ENCODE data around the gene SLC16A11. TPM values are rescaled to one million over a fixed set of nuclear protein-coding genes. Genes with fewer than 3 reads are reported as not detected.

The SLC16A11 gene
- total RNA-seq, 1 donor from 2014 or later = 0.54 TPM

DNA sequence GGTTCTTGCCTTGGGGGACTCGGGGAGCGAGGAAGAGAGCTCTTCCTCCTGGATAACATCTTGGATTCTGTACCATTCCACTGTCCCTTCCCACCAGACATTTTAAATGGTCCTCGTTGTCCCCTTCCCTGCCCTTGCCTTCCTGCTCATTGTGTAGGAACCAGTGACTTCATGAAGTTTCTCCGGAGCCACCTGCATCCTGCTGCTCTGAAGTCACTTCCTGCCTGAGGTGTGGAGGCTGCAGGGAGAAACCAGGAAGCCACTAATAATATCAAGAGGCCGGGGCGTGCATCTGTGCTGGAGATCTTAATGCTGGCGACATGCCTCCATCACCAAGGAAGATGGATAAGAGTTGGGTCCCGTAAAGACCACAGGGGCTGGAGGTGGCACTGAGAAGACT, 14.2 kb downstream of the SLC16A11 start:
- DNase-seq = no peak
- Mint-ChIP-seq H3K4me1 (ENCODE audit: low read depth, unreplicated experiment) (no peaks in the 10 kb centered on the region), H3K27ac (ENCODE audit: unreplicated experiment) (no peak overlapping the region), H3K27me3 (ENCODE audit: unreplicated experiment) (no peaks in the 10 kb centered on the region), H3K36me3 (ENCODE audit: unreplicated experiment) (no peaks in the 10 kb centered on the region), H3K4me3 (ENCODE audit: unreplicated experiment) (no peak overlapping the region), H3K9me3 (ENCODE audit: unreplicated experiment) (no peaks in the 10 kb centered on the region)
- no peak for TF ChIP-seq CTCF (IDR thresholded peaks at IDR 0.05; ENCODE audit: partially characterized antibody, unreplicated experiment)

GRCh38 chr17:7029096-7029495, 14.8 kb downstream of the SLC16A11 start:
- H3K4me1 Mint-ChIP-seq (ENCODE audit: low read depth, unreplicated experiment) = no peaks in the 10 kb centered on the region
- H3K27ac Mint-ChIP-seq (ENCODE audit: unreplicated experiment) = no peak overlapping the region
- H3K4me3 Mint-ChIP-seq (ENCODE audit: unreplicated experiment) = no peak overlapping the region
- DNase-seq = no peak
- peaks cover 2% of the 10 kb centered on the region for H3K27me3 Mint-ChIP-seq (ENCODE audit: unreplicated experiment)
- no peaks in the 10 kb centered on the region for H3K36me3 Mint-ChIP-seq (ENCODE audit: unreplicated experiment)
- no peaks in the 10 kb centered on the region for H3K9me3 Mint-ChIP-seq (ENCODE audit: unreplicated experiment)
- TF ChIP-seq CTCF (IDR thresholded peaks at IDR 0.05; ENCODE audit: partially characterized antibody, unreplicated experiment) = no peak

GRCh38 chr17:7027335-7027734, 16.6 kb downstream of the SLC16A11 start:
- no peak for TF ChIP-seq CTCF (IDR thresholded peaks at IDR 0.05; ENCODE audit: partially characterized antibody, unreplicated experiment)
- DNase-seq = no peak
- H3K27me3 Mint-ChIP-seq (ENCODE audit: unreplicated experiment) = peaks cover 13% of the 10 kb centered on the region
- H3K4me3 Mint-ChIP-seq (ENCODE audit: unreplicated experiment) = no peak overlapping the region
- H3K36me3 Mint-ChIP-seq (ENCODE audit: unreplicated experiment) = no peaks in the 10 kb centered on the region
- peaks cover 6% of the 10 kb centered on the region for H3K9me3 Mint-ChIP-seq (ENCODE audit: unreplicated experiment)
- H3K27ac Mint-ChIP-seq (ENCODE audit: unreplicated experiment) = no peak overlapping the region
- no peaks in the 10 kb centered on the region for H3K4me1 Mint-ChIP-seq (ENCODE audit: low read depth, unreplicated experiment)

GRCh38 chr17:7026471-7027115, 17.3 kb downstream of the SLC16A11 start:
- Mint-ChIP-seq H3K27me3 (ENCODE audit: unreplicated experiment) (peaks cover 13% of the 10 kb centered on the region), H3K4me1 (ENCODE audit: low read depth, unreplicated experiment) (no peaks in the 10 kb centered on the region), H3K27ac (ENCODE audit: unreplicated experiment) (no peak overlapping the region), H3K4me3 (ENCODE audit: unreplicated experiment) (no peak overlapping the region), H3K9me3 (ENCODE audit: unreplicated experiment) (peaks cover 6% of the 10 kb centered on the region), H3K36me3 (ENCODE audit: unreplicated experiment) (no peaks in the 10 kb centered on the region)
- no peak for DNase-seq
- TF ChIP-seq CTCF (IDR thresholded peaks at IDR 0.05; ENCODE audit: partially characterized antibody, unreplicated experiment) = no peak

- no peaks in the 10 kb centered on the region for H3K36me3 Mint-ChIP-seq (ENCODE audit: unreplicated experiment)
- H3K27me3 Mint-ChIP-seq (ENCODE audit: unreplicated experiment) = peaks cover 13% of the 10 kb centered on the region
- H3K4me1 Mint-ChIP-seq (ENCODE audit: low read depth, unreplicated experiment) = no peaks in the 10 kb centered on the region
- DNase-seq = no peak
- peaks cover 6% of the 10 kb centered on the region for H3K9me3 Mint-ChIP-seq (ENCODE audit: unreplicated experiment)
- TF ChIP-seq CTCF (IDR thresholded peaks at IDR 0.05; ENCODE audit: partially characterized antibody, unreplicated experiment) = no peak
- H3K27ac Mint-ChIP-seq (ENCODE audit: unreplicated experiment) = no peak overlapping the region
- no peak overlapping the region for H3K4me3 Mint-ChIP-seq (ENCODE audit: unreplicated experiment)
These were observed 18.6 kb downstream of the SLC16A11 start for GRCh38 chr17:7025245-7025644.

Measured in glutamatergic neuron (in vitro differentiated cells).